ENCODE data around the gene TEDC1. TPM values are rescaled to one million over a fixed set of nuclear protein-coding genes. Genes with fewer than 3 reads are reported as not detected.

The TEDC1 gene
- total RNA-seq, 1 experiment from 2014 or later: 28.5 TPM

- Histone ChIP-seq H3K36me3 (replicated peaks; ENCODE audit: control insufficient read depth, insufficient read depth, low read length) (no peaks in the 10 kb centered on the region), H3K27me3 (ENCODE audit: control insufficient read depth, insufficient read depth, low read length) (no peaks in the 10 kb centered on the region), H3K4me3 (ENCODE audit: insufficient read depth, low read depth, low read length) (no peak overlapping the region)
- DNase-seq: peak; percentile 59
These were observed 9.1 kb downstream of the TEDC1 start for GRCh38 chr14:105500036-105500725.

GRCh38 chr14:105500726-105501101 lies 9.7 kb downstream of the TEDC1 start:
- no peaks in the 10 kb centered on the region for H3K27me3 ChIP-seq (ENCODE audit: control insufficient read depth, insufficient read depth, low read length)
- no peaks in the 10 kb centered on the region for H3K36me3 ChIP-seq (replicated peaks; ENCODE audit: control insufficient read depth, insufficient read depth, low read length)
- peak; percentile 62 for DNase-seq
- H3K4me3 ChIP-seq (ENCODE audit: insufficient read depth, low read depth, low read length): no peak overlapping the region

GRCh38 chr14:105501504-105502291 lies 10.7 kb downstream of the TEDC1 start:
- Histone ChIP-seq H3K27me3 (ENCODE audit: control insufficient read depth, insufficient read depth, low read length) (no peaks in the 10 kb centered on the region), H3K36me3 (replicated peaks; ENCODE audit: control insufficient read depth, insufficient read depth, low read length) (no peaks in the 10 kb centered on the region), H3K4me3 (ENCODE audit: insufficient read depth, low read depth, low read length) (no peak overlapping the region)
- DNase-seq: peak; percentile 33

GRCh38 chr14:105502446-105503295 lies 11.6 kb downstream of the TEDC1 start:
- no peaks in the 10 kb centered on the region for H3K27me3 ChIP-seq (ENCODE audit: control insufficient read depth, insufficient read depth, low read length)
- no peaks in the 10 kb centered on the region for H3K36me3 ChIP-seq (replicated peaks; ENCODE audit: control insufficient read depth, insufficient read depth, low read length)
- no peak overlapping the region for H3K4me3 ChIP-seq (ENCODE audit: insufficient read depth, low read depth, low read length)
- peak; percentile 60 for DNase-seq

GRCh38 chr14:105503296-105503640 lies 12.2 kb downstream of the TEDC1 start:
- no peak for DNase-seq
- H3K36me3 ChIP-seq (replicated peaks; ENCODE audit: control insufficient read depth, insufficient read depth, low read length): no peaks in the 10 kb centered on the region
- H3K4me3 ChIP-seq (ENCODE audit: insufficient read depth, low read depth, low read length): no peak overlapping the region

GRCh38 chr14:105503935-105504692 lies 13.1 kb downstream of the TEDC1 start:
- no peak overlapping the region for H3K4me3 ChIP-seq (ENCODE audit: insufficient read depth, low read depth, low read length)
- peak; percentile 62 for DNase-seq
- H3K27me3 ChIP-seq (ENCODE audit: control insufficient read depth, insufficient read depth, low read length): no peaks in the 10 kb centered on the region
- H3K36me3 ChIP-seq (replicated peaks; ENCODE audit: control insufficient read depth, insufficient read depth, low read length): no peaks in the 10 kb centered on the region

More at GRCh38 chr14:105503296-105503640, 12.2 kb downstream of the TEDC1 start:
- no peaks in the 10 kb centered on the region for H3K27me3 ChIP-seq (ENCODE audit: control insufficient read depth, insufficient read depth, low read length)

GRCh38 chr14:105505101-105505500 lies 14.1 kb downstream of the TEDC1 start:
- Histone ChIP-seq H3K4me3 (ENCODE audit: insufficient read depth, low read depth, low read length) (no peak overlapping the region), H3K27me3 (ENCODE audit: control insufficient read depth, insufficient read depth, low read length) (no peaks in the 10 kb centered on the region), H3K36me3 (replicated peaks; ENCODE audit: control insufficient read depth, insufficient read depth, low read length) (no peaks in the 10 kb centered on the region)
- DNase-seq: peak; percentile 61

GRCh38 chr14:105507247-105507646 lies 16.2 kb downstream of the TEDC1 start:
- peak; percentile 47 for DNase-seq
- H3K36me3 ChIP-seq (replicated peaks; ENCODE audit: control insufficient read depth, insufficient read depth, low read length): no peaks in the 10 kb centered on the region
- no peaks in the 10 kb centered on the region for H3K27me3 ChIP-seq (ENCODE audit: control insufficient read depth, insufficient read depth, low read length)
- H3K4me3 ChIP-seq (ENCODE audit: insufficient read depth, low read depth, low read length): no peak overlapping the region

GRCh38 chr14:105508069-105508468 lies 17.0 kb downstream of the TEDC1 start:
- DNase-seq: peak; percentile 27
- Histone ChIP-seq H3K27me3 (ENCODE audit: control insufficient read depth, insufficient read depth, low read length) (no peaks in the 10 kb centered on the region), H3K4me3 (ENCODE audit: insufficient read depth, low read depth, low read length) (no peak overlapping the region), H3K36me3 (replicated peaks; ENCODE audit: control insufficient read depth, insufficient read depth, low read length) (no peaks in the 10 kb centered on the region)

GRCh38 chr14:105508601-105509000 lies 17.6 kb downstream of the TEDC1 start:
- Histone ChIP-seq H3K4me3 (ENCODE audit: insufficient read depth, low read depth, low read length) (no peak overlapping the region), H3K27me3 (ENCODE audit: control insufficient read depth, insufficient read depth, low read length) (no peaks in the 10 kb centered on the region), H3K36me3 (replicated peaks; ENCODE audit: control insufficient read depth, insufficient read depth, low read length) (no peaks in the 10 kb centered on the region)
- peak; percentile 21 for DNase-seq

- Histone ChIP-seq H3K36me3 (replicated peaks; ENCODE audit: control insufficient read depth, insufficient read depth, low read length) (no peaks in the 10 kb centered on the region), H3K4me3 (ENCODE audit: insufficient read depth, low read depth, low read length) (no peak overlapping the region), H3K27me3 (ENCODE audit: control insufficient read depth, insufficient read depth, low read length) (peaks cover 1% of the 10 kb centered on the region; the same call in 1 of the 2 replicates)
- no peak for DNase-seq
These were observed 26.1 kb downstream of the TEDC1 start for GRCh38 chr14:105517096-105517495.

- no peak overlapping the region for H3K4me3 ChIP-seq (ENCODE audit: insufficient read depth, low read depth, low read length)
- no peaks in the 10 kb centered on the region for H3K36me3 ChIP-seq (replicated peaks; ENCODE audit: control insufficient read depth, insufficient read depth, low read length)
- DNase-seq: no peak
- peaks cover 2% of the 10 kb centered on the region; the same call in 1 of the 2 replicates for H3K27me3 ChIP-seq (ENCODE audit: control insufficient read depth, insufficient read depth, low read length)
These were observed 29.1 kb downstream of the TEDC1 start for GRCh38 chr14:105519946-105520698.

- H3K36me3 ChIP-seq (replicated peaks; ENCODE audit: control insufficient read depth, insufficient read depth, low read length): no peaks in the 10 kb centered on the region
- no peak overlapping the region for H3K4me3 ChIP-seq (ENCODE audit: insufficient read depth, low read depth, low read length)
- DNase-seq: no peak
- peaks cover 37% of the 10 kb centered on the region for H3K27me3 ChIP-seq (ENCODE audit: control insufficient read depth, insufficient read depth, low read length)
These were observed 34.3 kb downstream of the TEDC1 start for GRCh38 chr14:105525326-105525725.

All from H7 (cell line).